GM23338 (cell line): ENCODE results near the gene GPR37. TPM values are rescaled to one million over a fixed set of nuclear protein-coding genes. Genes with fewer than 3 reads are reported as not detected.

Experiments used
- ATAC-seq: fragments of 200-7000 bp; cut with Tn5 transposase; 3 replicates; pipeline ENCODE4 v1.9.1; 2020
- DNase-seq: peaks from one replicate; pipeline ENCODE4 v3.0.0-alpha.2; 2015; ENCODE audit warnings: low spot score
- H2AFZ ChIP-seq: fragments of 200-600 bp; sonication (generic); 2 replicates; pipeline ENCODE4 v1.8.0; 2016; ENCODE audit warnings: antibody characterized with exemption, mild to moderate bottlenecking, moderate library complexity
- H3F3A ChIP-seq: fragments of 200-600 bp; sonication (generic); replicated peaks from 2 replicates; pipeline ENCODE4 v1.8.0; 2017; ENCODE audit warnings: antibody characterized with exemption, mixed run types, low read depth
- H3K27ac ChIP-seq: fragments of 200-600 bp; sonication (generic); 2 replicates; pipeline ENCODE4 v1.6.1; 2016; ENCODE audit warnings: low read depth
- H3K27me3 ChIP-seq: fragments of 200-600 bp; sonication (generic); 2 replicates; pipeline ENCODE4 v1.8.0; 2016; ENCODE audit warnings: mild to moderate bottlenecking, mixed run types, moderate library complexity; ENCODE audit not compliant: insufficient read depth
- H3K36me3 ChIP-seq: fragments of 200-600 bp; sonication (generic); 2 replicates; pipeline ENCODE4 v1.8.0; 2016; ENCODE audit warnings: mild to moderate bottlenecking; ENCODE audit not compliant: insufficient read depth
- H3K4me1 ChIP-seq: fragments of 200-600 bp; sonication (generic); 2 replicates; pipeline ENCODE4 v1.8.0; 2016; ENCODE audit warnings: mild to moderate bottlenecking, moderate library complexity; ENCODE audit not compliant: insufficient read depth
- H3K4me2 ChIP-seq: fragments of 200-600 bp; sonication (generic); 2 replicates; pipeline ENCODE4 v1.7.1; 2017; ENCODE audit warnings: mixed run types
- H3K4me3 ChIP-seq: fragments of 200-600 bp; sonication (generic); 2 replicates; pipeline ENCODE4 v1.6.1; 2016; ENCODE audit warnings: mixed run types
- H3K79me2 ChIP-seq: fragments of 200-600 bp; sonication (generic); replicated peaks from 2 replicates; pipeline ENCODE4 v1.8.0; 2017; ENCODE audit warnings: mild to moderate bottlenecking; ENCODE audit not compliant: insufficient read depth
- H3K9me2 ChIP-seq: fragments of 200-600 bp; sonication (generic); 2 replicates; pipeline ENCODE4 v1.8.0; 2017; ENCODE audit not compliant: insufficient read depth
- H4K20me1 ChIP-seq: fragments of 200-600 bp; sonication (generic); replicated peaks from 2 replicates; pipeline ENCODE4 v1.8.0; 2017; ENCODE audit warnings: mild to moderate bottlenecking; ENCODE audit not compliant: insufficient read depth
- H3K27ac Mint-ChIP-seq: 2 replicates; pipeline ENCODE4 v1.8.0; 2020; ENCODE audit warnings: inconsistent platforms, mild to moderate bottlenecking, moderate library complexity, mixed read lengths
- H3K27me3 Mint-ChIP-seq: 3 replicates; pipeline ENCODE4 v1.8.0; 2022; ENCODE audit warnings: low read depth, mild to moderate bottlenecking, moderate library complexity, mixed read lengths, inconsistent platforms; ENCODE audit not compliant: insufficient read depth, poor library complexity
- H3K36me3 Mint-ChIP-seq: 3 replicates; pipeline ENCODE4 v1.8.0; 2021; ENCODE audit warnings: low read depth, mild to moderate bottlenecking, inconsistent platforms, moderate library complexity, mixed read lengths
- H3K4me1 Mint-ChIP-seq: 3 replicates; pipeline ENCODE4 v1.8.0; 2020; ENCODE audit warnings: mild to moderate bottlenecking, inconsistent platforms, mixed read lengths
- H3K4me3 Mint-ChIP-seq: 3 replicates; pipeline ENCODE4 v1.8.0; 2021; ENCODE audit warnings: moderate library complexity, mild to moderate bottlenecking, inconsistent platforms, mixed read lengths
- H3K9me3 Mint-ChIP-seq: 3 replicates; pipeline ENCODE4 v1.8.0; 2020; ENCODE audit warnings: moderate library complexity, mild to moderate bottlenecking, inconsistent platforms, mixed read lengths
- CREB1 ChIP-seq: fragments of 250-450 bp; sonication (Bioruptor Pico); IDR thresholded peaks from 2 replicates; pipeline ENCODE4 v1.5.0; 2020; ENCODE audit warnings: low read depth, mild to moderate bottlenecking, moderate library complexity
- ETS1 ChIP-seq: IDR thresholded peaks from 2 replicates; pipeline ENCODE4 v1.6.1; 2016; ENCODE audit warnings: antibody characterized with exemption
- EZH2 ChIP-seq: fragments of 200-600 bp; sonication (generic); IDR thresholded peaks from one replicate; pipeline ENCODE4 v1.8.0; 2017; ENCODE audit warnings: antibody characterized with exemption, mild to moderate bottlenecking, low read depth; ENCODE audit not compliant: unreplicated experiment
- EZH2phosphoT487 ChIP-seq: fragments of 200-600 bp; sonication (generic); IDR thresholded peaks from one replicate; pipeline ENCODE4 v1.8.1; 2018; ENCODE audit warnings: antibody characterized with exemption; ENCODE audit not compliant: unreplicated experiment
- JUNB ChIP-seq: IDR thresholded peaks from one replicate; pipeline ENCODE4 v1.6.1; 2016; ENCODE audit warnings: antibody characterized with exemption; ENCODE audit not compliant: unreplicated experiment
- NANOG ChIP-seq: IDR thresholded peaks from 2 replicates; pipeline ENCODE4 v1.6.1; 2016; ENCODE audit warnings: antibody characterized with exemption, borderline replicate concordance
- POLR2AphosphoS5 ChIP-seq: IDR thresholded peaks from 2 replicates; pipeline ENCODE4 v1.6.1; 2016; ENCODE audit warnings: antibody characterized with exemption, low read depth
- STAT1 ChIP-seq: IDR thresholded peaks from one replicate; pipeline ENCODE4 v1.6.1; 2016; ENCODE audit warnings: antibody characterized with exemption; ENCODE audit not compliant: unreplicated experiment
- ZNF331 ChIP-seq: fragments of 250-450 bp; sonication (Bioruptor Pico); IDR thresholded peaks from 2 replicates; pipeline ENCODE4 v1.5.0; 2020; ENCODE audit warnings: low read depth, mild to moderate bottlenecking, moderate library complexity
- ZNF462 ChIP-seq: fragments of 250-450 bp; sonication (Bioruptor Pico); IDR thresholded peaks from 2 replicates; pipeline ENCODE4 v1.5.0; 2020; ENCODE audit warnings: mild to moderate bottlenecking, moderate library complexity
- polyA plus RNA-seq: library from polyadenylated mRNA; unstranded; fragments of >200 nt; fragmentation: Nextera tagmentation; extraction: Ambion mirVana; gene quantifications from 2 replicates; pipeline ENCODE4 v1.2.1, GENCODE V29; 2016
- total RNA-seq: library from RNA; depleted of rRNA; stranded (reverse); fragments of >200 nt; shearing (Covaris generic); gene quantifications from 2 replicates; pipeline ENCODE4 v1.2.3, GENCODE V29; 2014

Gene GPR37
- total and polyA plus RNA-seq, 2 experiments from 2014 or later, result 3.9 to 8.5 TPM

GRCh38 chr7:124761164-124761715, 4.4 kb downstream of the GPR37 start:
- H3K9me2 ChIP-seq, result no peaks in the 10 kb centered on the region
- Mint-ChIP-seq H3K4me1 (peaks cover 11% of the 10 kb centered on the region; the same call in 2 of the 3 replicates), H3K36me3 (no peaks in the 10 kb centered on the region; the same call in 2 of the 3 replicates), H3K4me3 (no peak overlapping the region), H3K27me3 (peaks cover 24% of the 10 kb centered on the region), H3K9me3 (no peaks in the 10 kb centered on the region), H3K27ac (no peak overlapping the region)
- TF ChIP-seq POLR2AphosphoS5 (no peak), ETS1 (no peak), JUNB (no peak)
- H3K4me3 ChIP-seq, result no peak overlapping the region
- H3K79me2 ChIP-seq, result 0 out of 2 replicates have a peak, but pooled peaks cover 7% of the 10 kb centered on the region
- H3K27me3 ChIP-seq, result peaks cover 35% of the 10 kb centered on the region
- H3K27ac ChIP-seq, result no peak overlapping the region
- no peak overlapping the region for H2AFZ ChIP-seq
- H3K4me1 ChIP-seq, result peaks cover 13% of the 10 kb centered on the region
- no peak overlapping the region for H3K4me2 ChIP-seq
- H4K20me1 ChIP-seq, result peaks cover 5% of the 10 kb centered on the region
- no peak for DNase-seq
- no peaks in the 10 kb centered on the region for H3F3A ChIP-seq
- no peak for ATAC-seq
- H3K36me3 ChIP-seq, result no peaks in the 10 kb centered on the region

- Mint-ChIP-seq H3K27me3 (peaks cover 4% of the 10 kb centered on the region), H3K9me3 (no peaks in the 10 kb centered on the region), H3K27ac (no peak overlapping the region), H3K4me3 (no peak overlapping the region), H3K4me1 (peaks cover 11% of the 10 kb centered on the region), H3K36me3 (no peaks in the 10 kb centered on the region)
- Histone ChIP-seq H3K36me3 (no peaks in the 10 kb centered on the region), H3K9me2 (no peaks in the 10 kb centered on the region), H3K4me1 (peaks cover 13% of the 10 kb centered on the region), H3K4me3 (no peak overlapping the region), H3K79me2 (0 out of 2 replicates have a peak, but pooled peaks cover 7% of the 10 kb centered on the region), H3K27me3 (peaks cover 14% of the 10 kb centered on the region), H2AFZ (no peak overlapping the region), H3K4me2 (no peak overlapping the region), H3F3A (no peaks in the 10 kb centered on the region), H3K27ac (no peak overlapping the region), H4K20me1 (no peaks in the 10 kb centered on the region; the same call in 1 of the 2 replicates)
- DNase-seq (no peak), ATAC-seq (no peak)
- no peak for TF ChIP-seq ZNF462 (CRISPR knock-in tag)
- no peak for TF ChIP-seq ETS1
- no peak for TF ChIP-seq CREB1 (CRISPR knock-in tag)
- TF ChIP-seq EZH2phosphoT487, result no peak
- no peak for TF ChIP-seq NANOG
- TF ChIP-seq EZH2, result no peak
- no peak for TF ChIP-seq STAT1
- TF ChIP-seq ZNF331 (CRISPR knock-in tag), result no peak
- TF ChIP-seq JUNB, result no peak
These were observed 7.3 kb downstream of the GPR37 start for GRCh38 chr7:124758327-124758726.
